NCI-H748 (cell line): ENCODE results near the gene SAMD9.
"Not testable (repeated sequence)": the region's sequence is repeated elsewhere in the genome, so short reads cannot be mapped to it uniquely, and the experiment has no call there.

Experiments used
- DNase-seq: peaks from one replicate; lab custom pipeline; 2025; ENCODE audit not compliant: unreplicated experiment; lab: John Stamatoyannopoulos, UW

SAMD9 gene

GRCh38 chr7:93120592-93121549 lies 3.1 kb upstream of the SAMD9 start:
- DNase-seq, result no peak

- peak; percentile 25 for DNase-seq
These were observed 1.6 kb upstream of the SAMD9 start for GRCh38 chr7:93119191-93119905.

GRCh38 chr7:93117327-93117726 lies 452 bp downstream of the SAMD9 start:
- peak; percentile 64 for DNase-seq

GRCh38 chr7:93115796-93116195 lies 2.0 kb downstream of the SAMD9 start:
- no peak for DNase-seq

- DNase-seq, result no peak
These were observed 9.8 kb downstream of the SAMD9 start for GRCh38 chr7:93108003-93108402.

- DNase-seq, result no peak
These were observed 20.4 kb downstream of the SAMD9 start for GRCh38 chr7:93097388-93097787.

GRCh38 chr7:93092757-93093370 lies 24.9 kb downstream of the SAMD9 start:
- DNase-seq, result peak; percentile 18

- DNase-seq, result not testable (repeated sequence)
These were observed 44.4 kb downstream of the SAMD9 start for GRCh38 chr7:93073357-93073756.

- no peak for DNase-seq
These were observed 55.2 kb downstream of the SAMD9 start for GRCh38 chr7:93062599-93062998.

- DNase-seq, result no peak
These were observed 56.9 kb downstream of the SAMD9 start for GRCh38 chr7:93060865-93061264.

- DNase-seq, result no peak
These were observed 57.8 kb downstream of the SAMD9 start for GRCh38 chr7:93060025-93060424.

GRCh38 chr7:93056621-93057020 lies 61.2 kb downstream of the SAMD9 start:
- DNase-seq, result not testable (repeated sequence)

GRCh38 chr7:93055543-93056107 lies 62.2 kb downstream of the SAMD9 start:
- DNase-seq, result peak; percentile 66

GRCh38 chr7:93054975-93055374 lies 62.8 kb downstream of the SAMD9 start:
- DNase-seq, result no peak

GRCh38 chr7:93053949-93054943 lies 63.5 kb downstream of the SAMD9 start:
- no peak for DNase-seq

GRCh38 chr7:93053209-93053948 lies 64.4 kb downstream of the SAMD9 start:
- no peak for DNase-seq

- peak; percentile 8 for DNase-seq
These were observed 66.1 kb downstream of the SAMD9 start for GRCh38 chr7:93051660-93052059.
